BE2C (cell line): ENCODE data around the gene IRF2.

Experiments used
- DNase-seq: peaks from one replicate; pipeline ENCODE4 v3.0.0-alpha.2; 2020
- H3K27me3 ChIP-seq: fragments of 250-450 bp; sonication (Bioruptor Pico); 2 replicates; pipeline ENCODE4 v1.5.1; 2020; ENCODE audit warnings: mild to moderate bottlenecking
- H3K36me3 ChIP-seq: fragments of 250-450 bp; sonication (Bioruptor Pico); 2 replicates; pipeline ENCODE4 v1.5.1; 2020; ENCODE audit warnings: mild to moderate bottlenecking
- H3K4me1 ChIP-seq: fragments of 250-450 bp; sonication (Bioruptor Pico); 2 replicates; pipeline ENCODE4 v1.5.1; 2020
- H3K4me3 ChIP-seq: 2 replicates; pipeline ENCODE4 v1.5.1; 2011; ENCODE audit warnings: low read depth, low read length
- H3K9me3 ChIP-seq: fragments of 250-450 bp; sonication (Bioruptor Pico); 2 replicates; pipeline ENCODE4 v1.5.1; 2020
- CTCF ChIP-seq: IDR thresholded peaks from 2 replicates; pipeline ENCODE4 v1.5.1; 2012; ENCODE audit warnings: mild to moderate bottlenecking, low read depth, low read length

The IRF2 gene

GRCh38 chr4:184351560-184352451, 122.5 kb downstream of the IRF2 start:
- H3K27me3 ChIP-seq, result no peaks in the 10 kb centered on the region
- no peak for TF ChIP-seq CTCF
- no peak overlapping the region for H3K4me3 ChIP-seq
- no peaks in the 10 kb centered on the region for H3K36me3 ChIP-seq
- DNase-seq, result no peak
- H3K9me3 ChIP-seq, result no peaks in the 10 kb centered on the region
- H3K4me1 ChIP-seq, result no peaks in the 10 kb centered on the region

DNA sequence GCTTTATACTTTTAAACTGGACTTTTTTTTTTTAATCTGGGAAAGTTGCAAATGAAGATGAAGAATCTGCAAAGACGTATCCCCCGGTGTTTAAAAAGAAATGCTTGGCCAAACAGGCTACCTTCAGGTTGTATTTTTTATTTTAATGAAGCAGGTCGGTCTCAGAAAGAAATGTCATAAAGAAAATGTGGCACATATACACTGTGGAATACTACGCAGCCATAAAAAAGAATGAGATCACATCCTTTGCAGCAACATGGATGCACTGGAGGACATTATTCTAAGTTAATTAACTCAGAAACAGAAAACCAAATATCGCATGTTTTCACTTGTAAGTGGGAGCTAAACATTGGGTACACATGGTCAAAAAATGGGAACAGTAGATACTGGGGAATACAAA, 123.4 kb downstream of the IRF2 start:
- Histone ChIP-seq H3K4me3 (no peak overlapping the region), H3K9me3 (no peaks in the 10 kb centered on the region), H3K4me1 (no peaks in the 10 kb centered on the region), H3K27me3 (no peaks in the 10 kb centered on the region), H3K36me3 (no peaks in the 10 kb centered on the region)
- DNase-seq, result no peak
- TF ChIP-seq CTCF, result no peak

DNA sequence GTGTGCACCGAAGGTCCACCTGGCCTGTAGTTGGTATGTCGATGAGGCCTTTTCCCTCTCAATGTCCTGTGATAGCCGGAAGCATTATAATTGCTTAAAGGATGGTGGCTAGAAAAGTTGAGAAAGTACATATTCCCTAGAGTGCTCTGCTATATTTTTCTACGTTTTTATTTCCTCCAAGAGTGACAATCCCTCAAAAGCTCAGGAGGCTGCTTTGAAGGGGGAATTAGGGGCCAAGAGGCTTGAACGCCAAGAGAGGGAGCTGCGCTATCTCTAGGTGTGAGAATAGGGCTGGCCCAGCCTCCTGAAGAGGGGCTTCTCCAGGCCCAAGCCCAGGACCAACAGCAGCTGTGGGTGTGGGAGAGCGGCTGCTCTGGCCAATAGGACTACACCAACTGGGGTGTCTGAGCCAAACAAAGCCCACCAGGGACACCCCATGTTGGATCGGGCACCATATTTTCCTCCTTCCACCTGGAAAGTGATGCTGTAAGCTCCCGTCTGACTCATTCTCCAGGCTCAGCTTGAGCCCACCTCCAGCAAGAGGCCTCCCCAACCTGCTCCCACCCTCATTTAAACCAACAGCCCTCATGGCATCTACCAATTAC, 124.0 kb downstream of the IRF2 start:
- Histone ChIP-seq H3K4me3 (no peak overlapping the region), H3K27me3 (no peaks in the 10 kb centered on the region), H3K36me3 (no peaks in the 10 kb centered on the region), H3K4me1 (no peaks in the 10 kb centered on the region), H3K9me3 (no peaks in the 10 kb centered on the region)
- TF ChIP-seq CTCF, result no peak
- no peak for DNase-seq

DNA sequence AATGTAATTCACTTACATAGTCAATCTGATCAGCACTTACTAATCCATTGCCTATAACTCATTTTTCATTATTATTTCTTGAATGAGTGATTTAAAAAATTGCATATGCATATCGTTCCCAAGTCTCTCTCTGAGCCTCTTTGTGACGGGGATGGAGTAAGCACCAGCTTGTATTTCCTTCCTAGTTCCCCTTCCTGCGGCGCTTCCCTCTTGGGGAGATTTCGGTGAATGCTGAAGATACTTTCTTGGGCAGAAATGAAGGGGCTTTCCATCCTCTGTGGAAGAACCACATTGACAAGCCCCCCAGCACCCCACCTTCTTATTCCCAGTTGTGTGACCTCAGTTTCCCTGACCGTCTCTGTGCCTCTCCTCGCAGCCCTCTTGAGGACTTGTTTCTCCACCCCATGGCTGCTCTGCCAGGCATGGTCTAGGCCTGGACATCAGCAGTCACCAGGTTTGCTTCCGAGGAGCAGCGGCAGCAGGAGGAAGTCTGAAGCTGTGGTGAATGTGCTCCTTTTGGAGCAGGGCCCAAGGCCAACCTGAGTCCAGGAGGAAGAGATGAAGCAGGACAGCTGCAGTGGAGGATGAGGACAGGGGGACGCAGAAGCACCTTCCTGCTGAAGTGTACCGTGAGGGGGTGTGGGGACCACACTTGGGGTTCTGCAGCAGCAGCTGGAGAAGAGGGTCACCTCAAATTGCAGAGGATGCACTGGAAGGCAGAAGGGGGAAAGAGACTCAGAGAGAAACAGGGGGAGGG, 124.9 kb downstream of the IRF2 start:
- Histone ChIP-seq H3K9me3 (no peaks in the 10 kb centered on the region), H3K27me3 (no peaks in the 10 kb centered on the region), H3K4me1 (peaks cover 2% of the 10 kb centered on the region), H3K4me3 (no peak overlapping the region), H3K36me3 (no peaks in the 10 kb centered on the region)
- no peak for DNase-seq
- no peak for TF ChIP-seq CTCF

DNA sequence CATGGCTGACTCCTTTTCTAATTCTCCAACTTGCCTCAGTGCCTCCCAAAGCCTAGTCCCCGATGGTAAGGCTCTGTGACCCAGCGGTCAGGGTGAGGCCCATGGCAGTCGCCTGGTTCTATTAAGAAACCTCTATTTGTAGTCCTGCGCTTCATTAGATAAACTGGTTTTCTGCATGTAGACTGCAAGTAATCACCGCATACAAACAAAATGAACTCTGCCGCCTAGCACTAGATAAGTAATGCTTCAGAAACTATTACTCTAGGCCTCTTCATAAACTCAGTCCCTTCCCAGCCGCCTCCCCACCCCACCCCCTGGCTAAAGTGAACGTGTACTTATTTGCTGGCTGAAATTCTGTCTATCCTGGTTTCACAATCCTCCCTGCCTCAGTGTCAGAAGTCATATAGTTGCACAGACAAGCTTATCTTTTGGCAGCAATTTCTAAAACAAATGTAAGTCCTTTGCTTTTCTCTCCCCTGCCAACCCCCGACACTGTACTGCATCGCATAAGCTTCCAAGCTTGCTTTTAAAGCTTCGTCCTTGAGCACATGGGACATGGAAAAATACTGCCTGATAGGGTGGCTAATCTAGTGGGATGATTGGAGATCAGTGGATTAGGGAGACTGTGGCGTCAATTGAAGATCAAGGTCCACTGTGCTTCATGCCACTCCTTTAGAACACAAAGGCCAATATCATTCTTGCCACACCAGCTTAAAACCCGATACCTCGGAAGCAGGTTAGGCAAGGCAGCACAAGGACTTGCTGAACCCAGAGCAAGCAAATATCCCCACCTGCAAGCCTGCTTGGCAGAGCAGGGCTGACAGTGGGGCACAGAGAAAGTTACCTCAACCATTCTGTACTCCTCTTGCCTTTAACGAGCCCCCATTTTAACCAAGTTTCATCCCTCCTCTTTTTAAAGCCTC, 125.8 kb downstream of the IRF2 start:
- Histone ChIP-seq H3K27me3 (no peaks in the 10 kb centered on the region), H3K4me3 (no peak overlapping the region), H3K9me3 (no peaks in the 10 kb centered on the region), H3K4me1 (peaks cover 4% of the 10 kb centered on the region), H3K36me3 (no peaks in the 10 kb centered on the region)
- no peak for TF ChIP-seq CTCF
- DNase-seq, result no peak
